ENCODE results near the gene XK. TPM values are rescaled to one million over a fixed set of nuclear protein-coding genes. Genes with fewer than 3 reads are reported as not detected.

Gene XK
- total RNA-seq, 4 donors from 2014 or later = under 0.01 to 0.22 (median 0.10) TPM

DNA sequence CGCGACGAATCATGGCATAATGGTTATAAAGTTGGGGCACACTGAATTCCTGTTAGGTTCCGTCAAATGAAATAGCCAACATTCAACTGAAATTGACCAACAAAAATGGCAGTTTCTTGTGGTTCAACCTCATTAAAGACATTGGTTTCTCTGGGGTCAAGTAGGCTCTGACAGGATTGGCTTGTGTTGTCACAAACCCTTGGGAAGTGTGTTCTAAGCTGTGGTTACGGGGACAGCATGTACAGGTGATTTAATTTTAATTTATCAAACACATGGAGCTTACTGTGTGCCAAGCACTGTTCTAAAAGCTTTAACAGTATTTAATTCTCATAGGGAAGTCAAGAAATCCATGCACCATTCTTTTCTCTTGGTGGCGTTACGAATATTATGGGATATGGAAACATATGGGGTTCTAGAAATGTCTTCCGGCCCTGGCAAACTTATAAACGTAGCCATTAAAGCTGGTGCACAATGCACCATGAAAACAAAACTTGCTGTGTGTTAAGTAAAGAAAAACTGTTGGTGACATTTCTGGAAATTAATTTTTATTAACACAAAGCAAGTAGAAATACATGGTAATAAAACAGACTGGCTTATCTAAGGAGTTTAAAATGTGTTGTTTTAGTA, 891 bp downstream of the XK start:
- H3K36me3 ChIP-seq = no peaks in the 10 kb centered on the region
- TF ChIP-seq, protein P1, sequence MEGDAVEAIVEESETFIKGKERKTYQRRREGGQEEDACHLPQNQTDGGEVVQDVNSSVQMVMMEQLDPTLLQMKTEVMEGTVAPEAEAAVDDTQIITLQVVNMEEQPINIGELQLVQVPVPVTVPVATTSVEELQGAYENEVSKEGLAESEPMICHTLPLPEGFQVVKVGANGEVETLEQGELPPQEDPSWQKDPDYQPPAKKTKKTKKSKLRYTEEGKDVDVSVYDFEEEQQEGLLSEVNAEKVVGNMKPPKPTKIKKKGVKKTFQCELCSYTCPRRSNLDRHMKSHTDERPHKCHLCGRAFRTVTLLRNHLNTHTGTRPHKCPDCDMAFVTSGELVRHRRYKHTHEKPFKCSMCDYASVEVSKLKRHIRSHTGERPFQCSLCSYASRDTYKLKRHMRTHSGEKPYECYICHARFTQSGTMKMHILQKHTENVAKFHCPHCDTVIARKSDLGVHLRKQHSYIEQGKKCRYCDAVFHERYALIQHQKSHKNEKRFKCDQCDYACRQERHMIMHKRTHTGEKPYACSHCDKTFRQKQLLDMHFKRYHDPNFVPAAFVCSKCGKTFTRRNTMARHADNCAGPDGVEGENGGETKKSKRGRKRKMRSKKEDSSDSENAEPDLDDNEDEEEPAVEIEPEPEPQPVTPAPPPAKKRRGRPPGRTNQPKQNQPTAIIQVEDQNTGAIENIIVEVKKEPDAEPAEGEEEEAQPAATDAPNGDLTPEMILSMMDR (IDR thresholded peaks at IDR 0.05) = no peak
- TF ChIP-seq EP300 (IDR thresholded peaks at IDR 0.05) (no peak), POLR2A (IDR thresholded peaks at IDR 0.05) (no peak)
- H3K4me1 ChIP-seq = peaks cover 0 to 3% (median 0%) of the 10 kb centered on the region in 4 donors
- peak overlapping the region in 2 of 4 donors; percentile 42 to 61 for H3K4me3 ChIP-seq
- no peak for DNase-seq (ENCODE audit: low spot score in 2 of 2)
- 75 to 83% methylated on average over 9 of the region's 9 CpGs for WGBS, 2 donors
- no peaks in the 10 kb centered on the region for H3K27me3 ChIP-seq
- peak overlapping the region in 1 of 4 donors; percentile 59 for H3K27ac ChIP-seq
- no peaks in the 10 kb centered on the region for H3K9me3 ChIP-seq

GRCh38 chrX:37686996-37687395, 1.4 kb downstream of the XK start:
- 78 to 90% methylated on average over 3 of the region's 3 CpGs for WGBS, 2 donors
- DNase-seq (ENCODE audit: low spot score in 2 of 2) = no peak
- TF ChIP-seq EP300 (IDR thresholded peaks at IDR 0.05) (no peak), POLR2A (IDR thresholded peaks at IDR 0.05) (no peak)
- TF ChIP-seq, protein P1 (IDR thresholded peaks at IDR 0.05) = no peak
- H3K9me3 ChIP-seq = no peaks in the 10 kb centered on the region
- H3K36me3 ChIP-seq = no peaks in the 10 kb centered on the region
- no peak overlapping the region for H3K4me3 ChIP-seq
- no peak overlapping the region for H3K27ac ChIP-seq
- peaks cover 0 to 3% (median 0%) of the 10 kb centered on the region in 4 donors for H3K4me1 ChIP-seq
- H3K27me3 ChIP-seq = no peaks in the 10 kb centered on the region

- Histone ChIP-seq H3K4me1 (peaks cover 0 to 2% (median 0%) of the 10 kb centered on the region in 4 donors), H3K27ac (no peak overlapping the region)
- DNase-seq (ENCODE audit: low spot score in 2 of 2) = no peak
Measured at GRCh38 chrX:37690119-37690518, 4.5 kb downstream of the XK start.

GRCh38 chrX:37692918-37693317, 7.3 kb downstream of the XK start:
- H3K4me1 ChIP-seq = no peaks in the 10 kb centered on the region
- no peak for DNase-seq (ENCODE audit: low spot score in 2 of 2)
- 80 to 85% methylated on average over 3 of the region's 3 CpGs for WGBS, 2 donors
- TF ChIP-seq POLR2A (IDR thresholded peaks at IDR 0.05) (no peak), EP300 (IDR thresholded peaks at IDR 0.05) (no peak)
- TF ChIP-seq, protein P1 (IDR thresholded peaks at IDR 0.05) = no peak
- no peaks in the 10 kb centered on the region for H3K27me3 ChIP-seq
- no peaks in the 10 kb centered on the region for H3K9me3 ChIP-seq
- no peaks in the 10 kb centered on the region for H3K36me3 ChIP-seq
- no peak overlapping the region for H3K27ac ChIP-seq
- H3K4me3 ChIP-seq = no peak overlapping the region

More at GRCh38 chrX:37690119-37690518, 4.5 kb downstream of the XK start:
- Histone ChIP-seq H3K4me3 (no peak overlapping the region), H3K27me3 (no peaks in the 10 kb centered on the region), H3K9me3 (no peaks in the 10 kb centered on the region), H3K36me3 (no peaks in the 10 kb centered on the region)
- TF ChIP-seq POLR2A (IDR thresholded peaks at IDR 0.05) (no peak), EP300 (IDR thresholded peaks at IDR 0.05) (no peak)
- TF ChIP-seq, protein P1 (IDR thresholded peaks at IDR 0.05) = no peak

- peaks cover 0 to 5% of the 10 kb centered on the region in 2 donors for H3K27me3 ChIP-seq
- H3K9me3 ChIP-seq = no peaks in the 10 kb centered on the region
Measured at GRCh38 chrX:37697169-37697760, 11.7 kb downstream of the XK start.

More at GRCh38 chrX:37697169-37697760, 11.7 kb downstream of the XK start:
- WGBS, 2 donors = 47 to 57% methylated on average over 1 of the region's 1 CpG
- TF ChIP-seq, protein P1 (IDR thresholded peaks at IDR 0.05) = no peak
- no peak for TF ChIP-seq POLR2A (IDR thresholded peaks at IDR 0.05)
- TF ChIP-seq EP300 (IDR thresholded peaks at IDR 0.05) = no peak
- no peak overlapping the region for H3K4me3 ChIP-seq
- H3K4me1 ChIP-seq = no peaks in the 10 kb centered on the region
- DNase-seq (ENCODE audit: low spot score in 2 of 2) = no peak
- no peak overlapping the region for H3K27ac ChIP-seq
- H3K36me3 ChIP-seq = no peaks in the 10 kb centered on the region
